ENCODE results near the gene ZNF273.
A peak's percentile ranks its signal among the peaks of the same experiment; 100 is the strongest.
"Not testable (repeated sequence)": the region's sequence is repeated elsewhere in the genome, so short reads cannot be mapped to it uniquely, and the experiment has no call there.

Gene ZNF273

DNA sequence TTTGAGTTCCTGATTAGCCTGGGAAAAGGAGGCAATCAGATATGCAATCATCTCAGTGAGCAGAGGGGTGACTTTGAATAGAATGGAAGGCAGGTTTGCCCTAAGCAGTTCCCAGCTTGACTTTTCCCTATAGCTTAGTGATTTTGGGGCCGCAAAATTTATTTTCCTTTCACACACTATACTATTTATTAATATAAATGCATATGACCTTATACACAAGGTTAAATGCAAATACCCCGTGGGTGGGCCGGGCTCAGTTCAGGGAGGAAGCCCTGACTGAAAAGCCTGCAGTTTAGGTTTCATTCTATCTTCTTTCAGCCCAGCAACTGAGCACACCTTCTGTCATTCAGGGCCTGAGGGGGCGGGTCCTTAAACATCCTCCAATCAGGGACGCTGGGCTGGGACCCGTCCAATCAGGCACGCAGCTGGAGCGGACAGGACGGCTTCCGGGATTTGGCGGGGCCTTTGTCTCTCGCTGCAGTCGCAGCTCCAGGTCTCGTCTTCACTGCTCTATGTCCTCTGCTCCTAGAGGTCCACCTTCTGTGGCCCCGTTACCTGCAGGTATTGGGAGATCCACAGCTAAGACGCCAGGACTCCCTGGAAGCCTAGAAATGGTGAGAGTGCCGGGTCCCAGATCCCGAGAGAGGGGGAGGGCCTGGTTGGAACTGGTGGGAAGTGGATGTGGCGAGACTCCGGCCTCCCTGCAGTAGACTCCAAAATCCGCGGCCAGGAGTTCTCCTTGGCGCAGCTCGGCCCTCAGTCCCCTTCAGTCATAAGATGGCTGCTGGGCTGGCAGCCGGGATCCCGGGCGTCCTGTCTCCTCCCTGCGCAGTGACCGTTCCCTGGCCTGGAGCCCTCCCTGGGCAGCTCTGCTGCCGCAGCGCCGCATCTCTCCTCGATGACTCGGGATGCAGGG is at the start of gene ZNF273:
Gene ZNF273, plus strand, starts transcription at position 468 of the 916 bp plus-strand sequence. Its CDS starts 45 bp downstream, at position 513.
- DNase-seq: peak; percentile 92

DNA sequence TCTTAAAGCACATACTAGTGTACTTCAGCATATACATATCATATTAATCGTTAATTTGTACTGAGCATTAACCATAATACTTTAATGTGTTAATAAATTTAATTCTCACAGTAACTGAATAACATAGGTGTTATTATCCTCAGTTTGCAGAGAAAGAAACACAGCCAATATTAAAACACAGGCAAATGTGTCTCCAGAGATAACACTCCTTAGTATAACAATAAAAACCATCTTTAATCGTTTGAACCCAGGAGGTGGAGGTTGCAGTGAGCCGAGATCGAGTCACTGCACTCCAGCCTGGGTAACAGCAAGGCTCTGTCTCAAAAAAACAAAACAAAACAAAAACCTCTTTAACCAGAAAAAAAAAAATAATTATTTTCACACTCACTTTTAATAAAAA is 49.4 kb upstream of the ZNF273 start:
- no peak for DNase-seq

DNA sequence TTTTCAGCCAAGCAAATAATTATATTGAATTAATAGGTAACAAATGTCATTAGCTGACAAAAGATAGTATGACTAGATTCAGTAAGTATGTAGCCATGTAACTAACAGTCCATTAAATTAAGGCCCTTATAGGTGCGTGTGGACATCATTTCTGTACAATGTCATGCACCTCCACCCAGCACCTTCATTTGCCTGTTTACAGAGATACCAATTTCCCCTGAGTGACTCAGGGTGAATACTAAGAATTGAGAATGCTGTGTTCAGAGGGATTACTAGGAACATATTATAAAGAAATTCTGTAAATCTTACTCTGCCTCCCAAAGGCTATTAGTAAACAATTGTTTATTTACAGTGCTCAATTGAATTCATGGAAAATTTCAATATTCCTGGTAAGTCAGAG is 48.1 kb upstream of the ZNF273 start:
- DNase-seq: no peak

DNA sequence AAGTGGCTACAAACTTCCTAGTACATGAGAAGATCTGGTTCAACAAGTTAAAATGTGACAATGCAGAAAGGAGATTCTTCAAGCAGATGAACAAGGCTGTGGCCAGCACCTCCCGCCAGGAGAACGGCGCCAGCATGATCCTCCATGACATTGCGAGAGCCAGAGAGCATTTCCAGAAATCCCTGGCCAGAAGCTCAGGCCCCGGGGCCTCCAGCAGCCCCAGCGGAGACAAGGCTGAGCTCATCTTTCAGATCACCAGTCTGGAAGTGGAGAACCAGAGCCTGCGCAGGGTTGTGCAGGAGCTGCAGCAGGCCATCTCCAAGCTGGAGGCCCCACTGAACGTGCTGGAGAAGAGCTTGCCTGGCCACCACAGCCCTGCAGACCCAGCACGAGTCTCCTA is 40.1 kb upstream of the ZNF273 start:
- DNase-seq: no peak

DNA sequence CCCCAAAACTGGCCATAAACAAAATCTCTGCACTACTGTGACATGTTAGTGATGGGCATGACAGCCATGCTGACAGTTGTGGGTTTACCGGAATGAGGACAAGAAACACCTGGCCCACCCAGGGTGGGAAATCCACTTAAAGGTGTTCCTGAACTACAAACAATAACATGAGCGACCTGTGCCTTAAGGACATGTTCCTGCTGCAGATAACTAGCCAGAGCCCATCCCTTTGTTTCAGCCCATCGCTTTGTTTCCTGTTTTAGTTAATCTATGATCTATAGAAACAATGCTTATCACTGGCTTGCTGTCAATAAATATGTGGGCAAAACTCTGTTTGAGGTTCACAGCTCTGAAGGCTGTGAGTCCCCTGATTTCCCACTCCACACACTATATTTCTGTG is 39.5 kb upstream of the ZNF273 start:
- DNase-seq: not testable (repeated sequence)

DNA sequence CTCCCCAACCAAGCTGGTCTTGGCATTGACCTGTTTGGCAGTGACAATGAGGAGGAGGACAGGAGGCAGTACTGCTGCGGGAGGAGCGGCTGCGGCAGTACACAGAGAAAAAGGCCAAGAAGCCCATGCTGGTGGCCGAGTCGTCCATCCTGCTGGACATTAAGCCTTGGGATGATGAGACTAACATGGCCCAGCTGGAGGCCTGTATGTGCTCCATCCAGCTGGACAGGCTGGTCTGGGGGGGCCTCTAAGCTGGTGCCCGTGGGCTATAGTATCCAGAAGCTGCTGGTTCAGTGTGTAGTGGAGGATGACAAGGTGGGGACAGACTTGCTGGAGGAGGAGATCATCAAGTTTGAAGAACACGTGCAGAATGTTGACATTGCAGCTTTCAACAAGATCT is 39.1 kb upstream of the ZNF273 start:
- no peak for DNase-seq

DNA sequence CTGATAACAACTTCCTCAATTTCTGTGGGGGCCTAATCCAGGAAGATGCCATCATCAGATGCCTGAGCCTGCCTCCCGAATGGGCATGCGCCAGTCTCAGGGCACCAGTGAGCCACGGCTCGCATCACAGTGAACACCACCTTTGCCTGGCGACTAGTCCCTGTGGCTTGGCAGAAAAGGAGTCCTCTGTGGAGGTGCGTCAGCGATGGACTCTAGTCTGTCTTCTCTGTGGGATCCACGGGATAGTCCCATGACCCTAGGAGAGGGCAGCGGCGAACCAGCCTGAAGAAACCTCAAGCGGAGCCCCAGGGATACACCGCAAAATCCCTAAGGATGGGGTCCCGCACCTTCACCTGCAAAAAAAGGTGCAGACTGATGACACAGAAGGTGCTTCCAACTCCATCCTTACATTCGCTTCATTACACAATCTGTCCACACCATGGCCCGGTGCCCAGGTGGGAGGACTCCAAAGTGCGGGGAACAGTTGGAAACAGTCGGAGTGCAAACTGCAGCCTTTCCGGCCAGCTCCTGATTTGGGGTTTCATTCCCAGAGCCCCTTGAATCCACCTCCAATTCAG is 35.1 kb upstream of the ZNF273 start:
- DNase-seq: peak; percentile 5

DNA sequence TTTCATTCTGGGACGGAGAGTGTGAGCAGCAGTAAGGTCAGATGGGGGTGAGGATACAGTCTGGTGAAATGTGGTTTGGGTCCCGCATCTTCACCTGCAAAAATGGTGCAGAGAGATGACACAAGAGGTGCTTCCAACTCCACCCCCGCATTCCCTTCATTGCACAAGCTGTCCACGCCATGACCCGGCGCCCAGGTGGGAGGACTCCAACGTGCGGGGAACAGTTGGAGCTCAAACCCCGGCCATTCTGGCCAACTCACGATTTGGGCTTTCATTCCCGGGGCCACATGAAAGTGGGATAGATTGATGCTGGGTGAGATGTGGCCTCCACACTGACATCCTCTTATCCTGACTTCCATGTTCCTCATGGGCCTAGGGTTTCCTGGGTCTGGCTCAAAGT is 34.6 kb upstream of the ZNF273 start:
- DNase-seq: peak; percentile 11

DNA sequence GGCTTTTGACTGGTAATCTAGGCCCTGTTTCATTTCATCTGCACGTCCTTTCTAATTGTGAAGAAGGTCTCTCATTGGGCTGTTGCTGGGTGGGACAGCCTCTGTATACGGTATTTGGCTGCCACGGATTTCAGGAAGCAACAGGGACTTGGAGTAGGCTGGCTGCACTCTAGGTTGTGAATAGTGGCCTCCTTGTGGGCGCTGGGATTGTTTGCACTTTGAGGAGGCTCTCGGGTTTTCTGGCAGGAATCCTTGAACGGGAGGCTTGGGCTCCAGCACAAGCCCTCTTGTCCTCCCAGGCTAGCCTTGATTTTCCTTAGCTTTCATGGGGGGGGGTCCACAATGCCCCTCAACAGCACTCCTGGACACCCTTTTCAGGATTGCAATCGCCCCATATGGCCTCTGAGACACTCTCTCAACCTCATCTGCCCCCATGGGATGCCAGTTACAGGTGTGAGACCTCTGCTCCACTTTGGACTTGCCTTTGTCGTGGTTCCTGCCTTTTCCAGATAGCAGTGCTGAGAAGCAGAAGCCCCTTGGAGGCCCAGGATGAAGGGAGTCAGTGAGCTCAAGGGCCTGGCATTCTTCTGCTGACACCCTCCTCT is 33.9 kb upstream of the ZNF273 start:
- DNase-seq: no peak

DNA sequence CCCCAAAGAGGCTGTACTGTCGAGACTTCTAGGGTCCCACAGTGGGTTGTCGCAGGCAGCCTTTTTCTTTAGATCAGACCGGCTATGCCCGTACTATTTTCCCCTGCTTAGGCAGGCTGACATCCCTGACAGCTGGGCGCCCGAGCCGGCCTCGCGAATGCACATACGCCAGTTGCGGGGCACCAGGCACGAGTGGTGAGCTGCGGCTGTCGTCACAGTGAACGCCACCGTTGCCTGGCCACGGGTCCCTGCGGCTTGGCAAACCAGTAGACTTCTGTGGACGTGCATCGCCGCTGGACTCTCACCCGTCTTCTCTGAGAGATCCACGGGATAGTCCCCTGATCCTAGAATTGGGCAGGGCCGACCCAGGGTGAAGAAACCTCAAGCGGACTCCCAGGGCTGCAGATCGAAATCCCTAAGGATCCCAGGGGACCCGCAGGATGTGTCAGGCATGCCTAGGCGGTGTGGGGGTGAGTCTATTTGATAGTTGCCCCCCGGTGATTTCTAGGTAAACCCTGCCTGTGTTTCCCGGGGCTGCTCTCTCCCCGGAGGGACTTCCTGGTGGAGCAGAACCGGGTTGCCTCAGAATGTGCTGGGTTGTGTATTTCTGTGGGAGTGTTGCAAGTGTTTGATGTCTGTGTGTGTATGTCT is 33.0 kb upstream of the ZNF273 start:
- no peak for DNase-seq

DNA sequence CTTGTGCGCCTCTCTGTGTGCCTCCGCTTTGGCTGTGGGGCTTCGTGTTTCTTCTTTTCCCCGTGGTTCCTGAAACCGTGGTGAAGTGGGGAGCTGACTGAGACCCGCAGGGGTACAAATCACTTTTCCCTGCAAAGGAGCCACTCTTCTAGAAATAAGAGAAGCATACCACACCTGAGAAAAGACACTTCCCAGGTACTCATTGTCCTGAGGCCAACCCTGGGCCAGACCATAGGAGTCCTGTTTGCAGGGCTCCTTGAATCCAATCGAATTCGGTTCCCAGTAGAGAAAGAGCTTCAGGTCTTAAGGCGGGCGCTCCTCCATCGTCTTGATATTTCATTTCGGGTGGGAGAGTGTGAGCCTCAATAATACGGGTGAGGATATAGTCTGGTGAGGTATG is 32.4 kb upstream of the ZNF273 start:
- DNase-seq: no peak

DNA sequence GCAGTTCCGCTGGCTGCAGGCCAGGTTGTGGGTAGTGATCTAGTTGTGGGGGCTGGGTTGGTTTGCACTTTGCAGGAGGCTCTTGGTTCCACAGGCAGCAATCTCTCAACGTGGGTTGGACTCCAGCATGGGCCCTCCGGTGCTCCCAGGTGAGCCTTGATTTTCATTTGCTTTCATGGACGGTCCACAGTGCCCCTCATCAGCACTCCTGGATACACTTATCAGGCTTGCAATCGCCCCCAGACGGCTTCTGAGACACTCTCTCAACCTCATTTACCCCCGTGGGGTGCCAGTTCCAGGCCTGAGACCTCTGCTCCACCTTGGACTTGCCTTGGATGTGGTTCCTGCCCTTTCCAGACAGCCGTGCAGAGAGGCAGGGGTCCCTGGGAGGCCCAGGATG is 31.3 kb upstream of the ZNF273 start:
- peak; percentile 16 for DNase-seq

DNA sequence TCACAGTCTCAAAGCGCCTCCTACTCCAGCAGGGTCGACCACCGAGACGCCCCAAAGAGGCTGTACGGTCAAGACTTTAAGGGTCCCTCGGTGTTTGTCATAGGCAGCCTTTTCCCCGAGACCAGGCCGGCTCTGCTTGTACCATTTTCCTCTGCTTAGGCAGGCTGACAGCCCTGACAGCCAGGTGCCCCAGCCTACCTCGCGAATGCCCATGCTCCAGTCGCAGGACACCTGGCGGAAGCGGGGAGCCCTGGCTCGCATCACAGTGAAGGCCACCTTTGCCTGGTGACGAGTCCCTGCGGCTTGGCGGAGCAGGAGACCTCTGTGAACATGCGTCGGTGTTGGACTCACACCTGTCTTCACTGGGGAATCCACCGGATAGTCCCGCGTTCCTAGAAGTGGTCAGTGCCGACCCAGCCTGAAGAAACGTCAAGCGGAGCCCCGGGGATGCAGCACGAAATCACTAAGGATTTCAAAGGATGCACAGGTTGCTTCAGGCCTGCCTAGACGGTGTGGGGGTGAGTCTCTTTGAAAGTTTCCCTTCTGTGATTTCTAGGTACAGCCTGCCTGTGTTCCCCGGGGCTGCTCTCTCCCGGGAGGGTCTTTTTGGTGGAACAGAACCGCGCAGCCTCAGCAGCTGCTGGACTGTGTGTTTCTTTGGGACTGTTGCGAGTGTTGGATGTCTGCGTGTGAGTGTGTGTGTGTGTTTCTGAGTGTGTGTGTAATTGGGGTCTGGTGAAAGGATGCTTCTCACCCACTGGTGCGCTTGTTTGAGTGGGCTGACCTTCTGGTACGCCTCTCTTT is 30.5 kb upstream of the ZNF273 start:
- no peak for DNase-seq

DNA sequence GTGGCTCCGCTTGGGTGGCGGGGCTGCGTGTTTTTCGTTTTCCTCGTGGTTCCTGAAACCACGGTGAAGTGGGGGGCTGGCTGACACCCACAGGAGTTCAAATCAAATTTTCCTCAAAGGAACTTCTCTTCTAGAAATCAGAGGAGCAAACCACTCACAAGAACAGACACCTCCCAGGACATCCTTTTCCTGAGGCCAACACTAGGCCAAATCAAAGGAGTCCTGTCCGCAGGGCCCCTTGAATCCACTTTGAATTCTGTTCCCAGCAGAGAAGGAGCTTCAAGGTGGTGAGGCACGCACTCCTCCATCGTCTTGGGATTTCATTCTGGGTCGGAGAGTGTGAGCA is 29.9 kb upstream of the ZNF273 start:
- DNase-seq: no peak

DNA sequence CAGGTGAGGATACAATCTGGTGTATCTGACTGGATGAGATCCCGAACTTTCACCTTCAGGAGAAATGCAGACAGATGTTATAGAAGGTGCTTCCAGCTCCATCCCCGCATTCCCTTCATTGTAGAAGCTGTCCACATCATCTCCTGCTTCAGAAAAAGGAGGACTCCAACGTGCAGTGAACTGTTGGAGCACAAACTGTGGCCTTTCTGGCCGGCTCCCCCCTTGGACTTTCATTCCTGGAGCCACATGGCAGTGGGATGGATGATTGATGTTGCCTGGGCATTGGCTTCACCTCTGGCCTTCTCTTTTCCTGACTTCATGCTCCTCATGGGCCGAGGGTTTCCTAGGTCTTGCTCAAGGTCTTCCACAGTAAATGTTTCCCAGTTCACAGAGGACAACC is 29.6 kb upstream of the ZNF273 start:
- DNase-seq: no peak

DNA sequence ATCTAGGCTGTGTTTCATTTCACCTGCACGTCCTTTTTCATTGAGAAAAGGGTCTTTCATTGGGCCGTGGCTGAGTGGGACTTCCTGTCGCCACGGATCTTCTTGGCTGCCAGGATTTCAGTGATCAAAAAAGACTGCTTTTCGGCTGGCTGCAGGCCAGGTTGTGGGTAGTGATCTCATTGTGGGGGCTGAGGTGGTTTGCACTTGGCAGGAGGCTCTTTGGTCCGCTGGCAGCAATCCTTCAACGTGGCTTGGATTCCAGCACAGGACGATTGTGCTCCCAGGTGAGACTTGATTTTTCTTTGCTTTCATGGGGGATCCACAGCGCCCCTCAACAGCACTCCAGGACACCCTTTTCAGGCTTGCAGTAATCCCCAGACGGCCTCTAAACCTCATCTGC is 29.0 kb upstream of the ZNF273 start:
- no peak for DNase-seq

DNA sequence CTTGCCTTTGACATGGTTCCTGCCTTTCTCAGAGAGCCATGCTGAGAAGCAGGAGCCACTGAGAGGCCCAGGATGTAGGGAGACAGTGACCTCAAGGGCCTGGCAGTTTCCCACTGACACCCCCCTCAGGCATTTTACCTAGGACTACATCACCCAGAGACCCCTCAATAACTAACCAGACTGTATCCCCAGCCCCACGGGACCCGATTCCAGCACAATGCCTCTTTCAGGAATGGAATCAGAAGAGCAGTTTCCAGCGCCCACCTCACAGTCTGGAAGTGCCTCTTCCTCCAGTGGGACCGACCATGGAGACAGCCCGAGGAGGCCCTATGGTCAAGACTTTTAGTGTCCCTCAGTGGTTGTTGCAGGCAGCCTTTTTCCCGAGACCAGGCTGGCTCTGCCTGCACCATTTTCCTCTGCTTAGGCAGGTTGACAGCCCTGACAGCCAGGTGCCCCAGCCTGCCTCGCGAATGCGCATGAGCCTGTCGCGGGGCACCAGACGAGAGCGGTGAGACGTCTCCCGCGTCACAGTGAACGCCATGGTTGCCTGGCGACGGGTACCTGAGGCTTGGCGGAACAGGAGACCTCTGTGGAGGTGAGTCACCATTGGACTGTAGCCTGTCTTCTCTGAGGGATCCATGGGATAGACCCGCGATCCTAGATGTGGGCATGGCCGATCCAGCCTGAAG is 28.4 kb upstream of the ZNF273 start:
- no peak for DNase-seq

DNA sequence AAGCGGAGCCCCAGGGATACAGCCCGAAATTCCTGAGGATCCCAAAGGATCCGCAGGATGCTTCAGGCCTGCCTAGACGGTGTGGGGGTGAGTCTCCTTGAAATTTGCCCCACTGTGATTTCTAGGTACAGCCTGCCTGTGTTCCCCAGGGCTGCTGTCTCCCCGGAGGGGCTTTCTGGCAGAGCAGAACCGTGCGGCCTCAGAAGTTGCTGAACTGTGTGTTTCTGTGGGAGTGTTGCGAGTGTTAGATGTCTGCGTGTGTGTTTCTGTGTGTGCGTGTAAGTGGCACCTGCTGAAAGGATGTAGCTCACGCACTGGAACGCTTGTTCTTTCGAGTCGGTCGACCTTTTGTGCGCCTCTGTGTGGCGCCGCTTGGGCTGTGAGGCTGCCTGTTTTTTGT is 27.8 kb upstream of the ZNF273 start:
- no peak for DNase-seq

DNA sequence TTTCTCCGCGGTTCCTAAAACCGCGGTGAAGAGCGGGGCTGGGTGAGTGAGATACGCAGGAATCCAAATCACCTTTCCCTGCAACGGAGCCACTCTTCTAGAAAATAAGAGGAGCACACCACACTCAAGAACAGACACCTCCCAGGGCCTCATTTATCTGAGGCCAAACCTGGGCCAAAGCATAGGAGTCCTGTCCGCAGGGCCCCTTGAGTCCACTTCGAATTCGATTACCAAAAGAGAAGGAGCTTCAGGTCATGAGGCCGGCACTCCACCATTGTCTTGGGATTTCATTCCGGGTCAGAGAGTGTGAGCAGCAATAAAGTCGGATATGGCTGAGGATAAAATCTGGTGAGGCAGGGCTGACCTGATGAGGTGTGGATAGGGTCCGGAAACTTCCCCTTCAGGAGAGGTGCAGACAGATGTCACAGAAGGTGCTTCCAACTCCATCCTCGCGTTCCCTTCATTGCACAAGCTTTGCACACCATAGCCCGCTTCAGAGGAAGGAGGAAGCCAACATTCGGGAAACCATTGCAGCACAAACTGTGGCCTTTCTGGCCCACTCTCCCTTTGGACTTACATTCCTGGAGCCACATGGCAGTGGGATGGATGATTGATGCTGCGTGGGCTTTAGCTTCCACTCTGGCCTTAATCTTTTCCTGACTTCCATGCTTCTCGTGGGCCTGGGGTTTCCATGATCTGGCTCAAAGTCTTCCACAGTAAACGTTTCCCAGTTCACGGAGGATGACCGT is 27.2 kb upstream of the ZNF273 start:
- DNase-seq: no peak

DNA sequence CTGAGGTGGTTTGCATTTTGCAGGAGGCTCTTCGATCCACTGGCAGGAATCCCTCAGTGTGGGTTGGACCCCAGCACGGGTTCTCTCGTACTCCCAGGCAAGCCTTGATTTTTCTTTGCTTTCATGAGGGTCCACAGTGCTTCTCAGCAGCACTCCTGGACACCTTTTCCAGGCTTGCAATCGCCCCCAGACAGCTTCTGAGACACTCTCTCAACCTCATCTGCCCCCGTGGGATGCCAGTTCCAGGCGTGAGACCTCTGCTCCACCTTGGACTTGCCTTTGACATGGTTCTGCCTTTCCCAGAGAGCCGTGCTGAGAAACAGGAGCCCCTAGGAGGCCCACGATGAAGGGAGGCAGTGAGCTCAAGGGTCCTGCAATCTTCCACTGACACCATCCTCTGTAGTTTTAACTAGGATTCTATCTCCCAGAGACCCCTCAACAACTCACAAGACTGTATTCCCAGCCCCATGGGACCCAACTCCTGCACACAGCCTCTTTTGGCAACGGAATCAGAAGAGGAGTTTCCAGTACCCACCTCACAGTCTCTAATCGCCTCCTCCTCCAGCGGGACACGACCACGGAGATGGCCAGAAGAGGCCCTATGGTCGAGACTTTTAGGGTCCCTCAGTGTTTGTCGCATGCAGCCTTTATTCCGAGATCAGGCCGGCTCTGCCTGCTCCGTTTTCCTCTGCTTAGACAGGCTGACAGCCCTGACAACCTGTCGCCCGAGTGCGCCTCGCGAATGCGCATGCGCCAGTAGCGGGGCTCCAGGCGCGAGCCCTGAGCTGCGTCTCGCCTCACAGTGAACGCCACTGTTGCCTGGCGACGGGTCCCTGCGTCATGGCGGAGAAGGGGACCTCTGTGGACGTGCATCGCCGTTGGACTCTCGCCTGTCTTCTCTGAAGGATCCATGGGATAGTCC is 26.0 kb upstream of the ZNF273 start:
- peak; percentile 68 for DNase-seq

All from right forelimb (tissue), 1 donor.